Measurements from ENCODE around the gene ZNF362. TPM values are rescaled to one million over a fixed set of nuclear protein-coding genes. Genes with fewer than 3 reads are reported as not detected.

ZNF362 gene
- total and polyA plus RNA-seq, 8 donors: 1.3 to 49.8 (median 8.8) TPM

DNA sequence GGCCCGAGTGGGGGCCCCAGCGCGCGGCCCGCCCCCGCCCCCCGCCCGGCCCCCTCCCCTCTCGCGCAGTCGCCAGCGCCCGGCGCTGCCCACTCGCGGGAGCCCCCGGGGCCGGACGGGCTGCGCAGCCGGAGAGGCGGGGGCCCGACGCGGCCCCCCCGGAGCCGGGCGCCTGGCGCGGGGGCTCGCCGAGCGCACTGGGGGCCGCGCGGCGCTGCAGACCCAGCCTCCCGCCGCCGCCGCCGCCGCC, 146 bp upstream of the ZNF362 start:
- Histone ChIP-seq H3K9me3 (no peaks in the 10 kb centered on the region), H3K27ac (peak overlapping the region in 3 of 5 donors; percentile 91 to 94 (median 92)), H3K4me3 (peak overlapping the region; percentile 51 to 70 (median 56)), H3K36me3 (no peaks in the 10 kb centered on the region), H3K27me3 (no peaks in the 10 kb centered on the region), H3K4me1 (peaks cover 27 to 49% (median 37%) of the 10 kb centered on the region in 4 donors)
- intact Hi-C loops (cut with DNase I; ENCODE audit: low total_unique reads): no loop called here
- no peak for TF ChIP-seq POLR2AphosphoS5 (IDR thresholded peaks at IDR 0.05)
- WGBS, 5 donors: 1 to 9% methylated on average over 7 to 37 of the region's 43 CpGs; no CpG with 5 or more reads in 3 of the 5 donors
- DNase-seq: no peak

DNA sequence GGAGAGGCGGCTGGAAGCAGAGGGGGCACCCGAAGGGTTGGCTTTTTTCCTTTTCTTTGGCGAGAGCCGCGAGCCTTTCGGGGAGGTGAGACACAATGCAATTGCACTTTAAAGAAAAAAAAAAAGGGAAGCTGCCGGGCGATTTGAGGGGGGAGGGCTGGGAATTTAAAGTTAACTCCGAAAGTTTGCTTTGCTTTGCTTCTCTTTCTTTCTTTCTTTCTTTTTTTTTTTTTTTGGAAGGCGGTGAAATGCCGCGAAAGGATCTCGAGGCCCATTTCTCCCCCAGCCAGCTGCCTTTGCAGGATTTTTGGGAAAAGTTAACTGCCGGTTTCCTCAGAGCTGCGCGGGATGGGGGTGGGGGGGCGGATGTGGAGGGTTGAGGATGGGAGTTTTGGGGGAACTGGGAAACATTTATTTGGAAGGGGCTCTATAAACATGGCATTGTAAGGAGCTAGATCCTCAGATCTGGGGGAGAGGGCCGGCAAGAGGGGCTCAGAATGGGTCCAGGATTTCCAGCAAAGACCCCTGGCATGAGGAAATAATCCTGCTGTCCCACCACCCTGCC, 997 bp downstream of the ZNF362 start:
- Histone ChIP-seq H3K4me3 (peak overlapping the region; percentile 51 to 70 (median 62)), H3K27me3 (no peaks in the 10 kb centered on the region), H3K9me3 (no peaks in the 10 kb centered on the region), H3K36me3 (no peaks in the 10 kb centered on the region), H3K27ac (peak overlapping the region; percentile 74 to 94 (median 91)), H3K4me1 (peaks cover 27 to 58% (median 42%) of the 10 kb centered on the region in 4 donors)
- intact Hi-C loops (cut with DNase I; ENCODE audit: low total_unique reads): no loop called here
- DNase-seq: no peak
- 1 to 3% (median 1%) methylated on average over 18 of the region's 18 CpGs for WGBS, 5 donors
- TF ChIP-seq POLR2A (IDR thresholded peaks at IDR 0.05) (no peak), EP300 (IDR thresholded peaks at IDR 0.05) (no peak), POLR2AphosphoS5 (IDR thresholded peaks at IDR 0.05) (no peak)
- TF ChIP-seq, protein P1, sequence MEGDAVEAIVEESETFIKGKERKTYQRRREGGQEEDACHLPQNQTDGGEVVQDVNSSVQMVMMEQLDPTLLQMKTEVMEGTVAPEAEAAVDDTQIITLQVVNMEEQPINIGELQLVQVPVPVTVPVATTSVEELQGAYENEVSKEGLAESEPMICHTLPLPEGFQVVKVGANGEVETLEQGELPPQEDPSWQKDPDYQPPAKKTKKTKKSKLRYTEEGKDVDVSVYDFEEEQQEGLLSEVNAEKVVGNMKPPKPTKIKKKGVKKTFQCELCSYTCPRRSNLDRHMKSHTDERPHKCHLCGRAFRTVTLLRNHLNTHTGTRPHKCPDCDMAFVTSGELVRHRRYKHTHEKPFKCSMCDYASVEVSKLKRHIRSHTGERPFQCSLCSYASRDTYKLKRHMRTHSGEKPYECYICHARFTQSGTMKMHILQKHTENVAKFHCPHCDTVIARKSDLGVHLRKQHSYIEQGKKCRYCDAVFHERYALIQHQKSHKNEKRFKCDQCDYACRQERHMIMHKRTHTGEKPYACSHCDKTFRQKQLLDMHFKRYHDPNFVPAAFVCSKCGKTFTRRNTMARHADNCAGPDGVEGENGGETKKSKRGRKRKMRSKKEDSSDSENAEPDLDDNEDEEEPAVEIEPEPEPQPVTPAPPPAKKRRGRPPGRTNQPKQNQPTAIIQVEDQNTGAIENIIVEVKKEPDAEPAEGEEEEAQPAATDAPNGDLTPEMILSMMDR (IDR thresholded peaks at IDR 0.05): no peak

DNA sequence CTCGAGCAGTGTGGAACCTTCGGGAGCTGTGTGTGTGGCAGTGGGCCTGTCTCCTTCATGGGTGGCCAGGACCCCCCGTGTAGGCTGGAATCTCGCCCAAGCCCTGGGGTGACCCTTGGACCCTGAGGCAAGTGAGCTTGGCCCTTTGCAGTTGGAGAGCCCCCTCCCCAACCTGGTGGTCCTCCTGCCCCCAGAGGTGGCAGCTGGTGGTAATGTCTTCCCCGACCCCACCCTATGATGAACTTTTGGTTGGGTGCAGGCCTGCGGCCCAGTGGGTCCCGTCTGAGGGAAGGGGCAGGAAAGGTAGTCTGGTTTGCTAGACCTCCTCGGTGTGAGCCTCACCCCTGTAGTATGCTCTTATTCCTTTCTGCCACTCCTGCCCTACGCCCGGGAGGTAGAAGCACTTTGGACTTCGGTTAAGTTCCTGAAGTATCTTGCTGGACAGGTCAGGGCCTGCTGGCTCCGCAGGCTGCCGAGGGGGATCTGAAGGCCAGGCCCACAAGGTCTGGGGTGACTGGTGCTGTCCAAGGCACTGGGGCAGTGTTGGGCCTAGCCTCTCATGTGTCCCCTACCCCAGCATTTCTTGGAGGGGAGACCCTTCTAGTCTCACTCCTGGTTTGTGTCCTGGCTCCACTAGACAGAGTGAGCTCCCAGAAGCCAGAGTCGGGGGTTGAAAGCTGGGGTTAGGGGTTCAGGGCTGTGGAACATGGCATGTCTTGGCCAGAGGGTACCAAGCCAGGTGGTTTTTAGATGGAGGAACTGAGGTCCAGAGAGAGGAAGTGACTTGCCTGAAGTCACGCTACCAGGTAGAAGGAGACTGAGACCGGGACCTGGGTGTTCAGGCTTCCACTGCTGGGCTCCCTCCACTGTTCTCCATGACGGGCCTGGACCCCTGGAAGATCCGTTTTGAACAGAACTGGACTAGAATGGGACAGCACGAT, 1.8 kb downstream of the ZNF362 start:
- 30 to 39% (median 34%) methylated on average over 15 to 19 of the region's 19 CpGs for WGBS, 5 donors
- intact Hi-C loops (cut with DNase I; ENCODE audit: low total_unique reads): no loop called here
- Histone ChIP-seq H3K9me3 (no peaks in the 10 kb centered on the region), H3K4me1 (peaks cover 27 to 58% (median 42%) of the 10 kb centered on the region in 4 donors), H3K4me3 (peak overlapping the region; percentile 51 to 70 (median 62)), H3K27ac (peak overlapping the region; percentile 74 to 94 (median 91)), H3K36me3 (peaks cover 0 to 6% (median 3%) of the 10 kb centered on the region in 4 donors), H3K27me3 (no peaks in the 10 kb centered on the region)
- peak; percentile 46 to 72 for DNase-seq
- TF ChIP-seq, protein P1 (IDR thresholded peaks at IDR 0.05): no peak
- TF ChIP-seq EP300 (IDR thresholded peaks at IDR 0.05): no peak
- TF ChIP-seq POLR2A (IDR thresholded peaks at IDR 0.05): no peak
- TF ChIP-seq POLR2AphosphoS5 (IDR thresholded peaks at IDR 0.05): no peak

DNA sequence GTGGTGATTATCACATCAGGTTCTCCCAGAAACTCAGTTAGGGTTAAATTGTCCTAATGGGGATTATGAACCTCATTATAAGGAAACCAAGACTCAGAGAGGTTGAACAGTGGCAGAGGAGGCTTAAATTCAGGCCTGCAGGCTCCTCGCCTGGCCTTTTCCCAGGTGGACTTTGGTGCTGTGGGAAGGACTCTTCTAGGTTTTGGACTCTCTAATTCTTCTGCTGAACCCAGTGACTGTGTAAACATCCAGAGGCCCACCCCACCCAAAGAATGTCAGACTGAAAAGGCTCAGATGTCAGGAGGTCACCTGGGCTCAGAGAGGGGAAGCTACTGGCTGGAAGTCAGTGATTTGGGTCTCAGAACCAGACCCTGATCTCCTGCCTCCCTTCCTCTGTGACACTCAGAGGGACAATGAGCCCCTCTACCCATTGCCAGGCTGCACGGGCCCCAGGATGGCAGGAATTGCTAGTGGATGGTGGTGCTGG, 2.5 kb downstream of the ZNF362 start:
- Histone ChIP-seq H3K4me1 (peaks cover 27 to 65% (median 46%) of the 10 kb centered on the region in 4 donors), H3K9me3 (no peaks in the 10 kb centered on the region), H3K27ac (peak overlapping the region in 3 of 5 donors; percentile 89 to 94 (median 92)), H3K27me3 (no peaks in the 10 kb centered on the region), H3K36me3 (peaks cover 0 to 6% (median 3%) of the 10 kb centered on the region in 4 donors), H3K4me3 (peak overlapping the region in 2 of 4 donors; percentile 51 to 65)
- WGBS, 5 donors: 75 to 94% (median 88%) methylated on average over 2 of the region's 2 CpGs
- TF ChIP-seq POLR2AphosphoS5 (IDR thresholded peaks at IDR 0.05) (no peak), POLR2A (IDR thresholded peaks at IDR 0.05) (no peak), EP300 (IDR thresholded peaks at IDR 0.05) (no peak)
- TF ChIP-seq, protein P1 (IDR thresholded peaks at IDR 0.05): no peak
- no peak for DNase-seq
- intact Hi-C loops (cut with DNase I; ENCODE audit: low total_unique reads): no loop called here

All from stomach (tissue), 9 donors.